Small intestine (tissue), 7 donors: ENCODE data around the gene ASB6. TPM values are rescaled to one million over a fixed set of nuclear protein-coding genes. Genes with fewer than 3 reads are reported as not detected.

Experiments
- DNase-seq, 2 donors: peaks; one replicate each; pipeline versions ENCODE4 v3.0.0 to v3.0.0-alpha.2; 2013
- FAIRE-seq: peaks from 2 replicates; lab custom pipeline; 2012; peaks lifted over from hg19 to GRCh38; lab: Jason Lieb, UNC
- H3K27ac ChIP-seq, 3 donors: one replicate each; pipeline ENCODE4 v1.5.1; 2013; ENCODE audit warnings: low read length in 2 of 3, mild to moderate bottlenecking in 2 of 3, control low read depth in 1 of 3, inconsistent platforms in 1 of 3, low read depth in 1 of 3, moderate library complexity in 1 of 3
- H3K27me3 ChIP-seq, 3 donors: one replicate each; pipeline ENCODE4 v1.6.1; 2013; ENCODE audit warnings: low read length in 3 of 3, inconsistent platforms in 1 of 3; ENCODE audit not compliant: control insufficient read depth in 3 of 3, insufficient read depth in 3 of 3
- H3K36me3 ChIP-seq, 3 donors: one replicate each; pipeline ENCODE4 v1.6.1; 2013; ENCODE audit warnings: low read length in 3 of 3, inconsistent platforms in 1 of 3, low read depth in 1 of 3, mild to moderate bottlenecking in 1 of 3, moderate library complexity in 1 of 3; ENCODE audit not compliant: control insufficient read depth in 3 of 3, insufficient read depth in 2 of 3
- H3K4me1 ChIP-seq, 3 donors: one replicate each; pipeline ENCODE4 v1.6.1; 2013; ENCODE audit warnings: low read length in 2 of 3, inconsistent platforms in 1 of 3, low read depth in 1 of 3, mild to moderate bottlenecking in 1 of 3, moderate library complexity in 1 of 3; ENCODE audit not compliant: control insufficient read depth in 3 of 3, insufficient read depth in 2 of 3
- H3K4me3 ChIP-seq, 3 donors: one replicate each; pipeline ENCODE4 v1.5.1; 2013; ENCODE audit warnings: low read length in 3 of 3, control low read depth in 1 of 3, inconsistent platforms in 1 of 3, low read depth in 1 of 3, mild to moderate bottlenecking in 1 of 3, moderate library complexity in 1 of 3
- H3K9me3 ChIP-seq, 2 donors: one replicate each; pipeline ENCODE4 v1.6.1; 2013; ENCODE audit warnings: low read depth in 1 of 2, low read length in 1 of 2; ENCODE audit not compliant: control insufficient read depth in 2 of 2, insufficient read depth in 1 of 2
- WGBS, 3 donors: extraction: QIAGEN DNeasy Blood & Tissue Kit; methylation state at CpG; one replicate each; pipeline ENCODE4 v1.1.7; 2013; 5-methylcytosine and 5-hydroxymethylcytosine counted together
- polyA plus RNA-seq, 4 donors: library from polyadenylated mRNA; stranded (reverse) in 3 of 4; unstranded in 1 of 4; fragments of 200-250 nt in 3 of 4; fragments of 120-200 nt in 1 of 4; gene quantifications; one replicate each; pipeline versions ENCODE4 v1.2.1 to v1.2.3, GENCODE V29; 2013
- donor health status: healthy with polysubstance abuse.
- donor health status: control.
- donor health status: control.
- donor health status: Bipolar disorder and iron deficiency.
- donor health status: healthy.

ASB6 gene
- polyA plus RNA-seq, 4 donors = 11.9 to 14.9 (median 13.8) TPM

GRCh38 chr9:129654554-129655040 lies 12.6 kb upstream of the ASB6 start:
- Histone ChIP-seq H3K4me1 (peaks cover 0 to 10% (median 0%) of the 10 kb centered on the region in 3 donors), H3K4me3 (no peak overlapping the region), H3K27me3 (peaks cover 0 to 6% (median 0%) of the 10 kb centered on the region in 3 donors), H3K27ac (no peak overlapping the region), H3K36me3 (no peaks in the 10 kb centered on the region), H3K9me3 (no peaks in the 10 kb centered on the region)
- FAIRE-seq (no peak), DNase-seq (peak in 1 of 2 donors; percentile 26)
- 10 to 35% (median 34%) methylated on average over 20 of the region's 20 CpGs for WGBS, 3 donors

- Histone ChIP-seq H3K4me1 (peaks cover 0 to 10% (median 0%) of the 10 kb centered on the region in 3 donors), H3K9me3 (no peaks in the 10 kb centered on the region), H3K4me3 (no peak overlapping the region), H3K27ac (no peak overlapping the region), H3K27me3 (peaks cover 0 to 6% (median 0%) of the 10 kb centered on the region in 3 donors), H3K36me3 (no peaks in the 10 kb centered on the region)
- FAIRE-seq = no peak
- WGBS, 3 donors = 19 to 40% (median 38%) methylated on average over 19 of the region's 19 CpGs
- peak in 1 of 2 donors; percentile 28 for DNase-seq
Observed at GRCh38 chr9:129653823-129654553, 12.0 kb upstream of the ASB6 start.

GRCh38 chr9:129650680-129651235 lies 8.8 kb upstream of the ASB6 start:
- DNase-seq (no peak), FAIRE-seq (no peak)
- Histone ChIP-seq H3K27me3 (no peaks in the 10 kb centered on the region), H3K4me1 (peaks cover 0 to 10% (median 0%) of the 10 kb centered on the region in 3 donors), H3K36me3 (no peaks in the 10 kb centered on the region), H3K9me3 (no peaks in the 10 kb centered on the region), H3K27ac (no peak overlapping the region), H3K4me3 (no peak overlapping the region)
- WGBS, 3 donors = 86 to 92% (median 89%) methylated on average over 7 to 10 of the region's 10 CpGs

- Histone ChIP-seq H3K4me1 (peaks cover 0 to 10% (median 0%) of the 10 kb centered on the region in 3 donors), H3K27me3 (no peaks in the 10 kb centered on the region), H3K36me3 (no peaks in the 10 kb centered on the region), H3K9me3 (no peaks in the 10 kb centered on the region), H3K4me3 (no peak overlapping the region), H3K27ac (no peak overlapping the region)
- FAIRE-seq (no peak), DNase-seq (no peak)
- 83 to 91% (median 88%) methylated on average over 20 of the region's 20 CpGs for WGBS, 3 donors
Observed at GRCh38 chr9:129649726-129650679, 8.1 kb upstream of the ASB6 start.

GRCh38 chr9:129648764-129649115 lies 6.8 kb upstream of the ASB6 start:
- 75 to 84% (median 82%) methylated on average over 10 of the region's 10 CpGs for WGBS, 3 donors
- Histone ChIP-seq H3K27ac (no peak overlapping the region), H3K9me3 (no peaks in the 10 kb centered on the region), H3K36me3 (no peaks in the 10 kb centered on the region), H3K4me3 (no peak overlapping the region), H3K4me1 (peaks cover 0 to under 1% (median 0%) of the 10 kb centered on the region in 3 donors), H3K27me3 (no peaks in the 10 kb centered on the region)
- no peak for DNase-seq
- FAIRE-seq = no peak

- Histone ChIP-seq H3K27ac (no peak overlapping the region), H3K9me3 (no peaks in the 10 kb centered on the region), H3K27me3 (no peaks in the 10 kb centered on the region), H3K36me3 (no peaks in the 10 kb centered on the region), H3K4me1 (no peaks in the 10 kb centered on the region), H3K4me3 (no peak overlapping the region)
- no peak for DNase-seq
- FAIRE-seq = no peak
- WGBS, 3 donors = 77 to 84% (median 83%) methylated on average over 15 to 16 of the region's 16 CpGs
Observed at GRCh38 chr9:129648092-129648763, 6.3 kb upstream of the ASB6 start.

GRCh38 chr9:129647635-129648034 lies 5.7 kb upstream of the ASB6 start:
- Histone ChIP-seq H3K4me3 (no peak overlapping the region), H3K27me3 (no peaks in the 10 kb centered on the region), H3K9me3 (no peaks in the 10 kb centered on the region), H3K4me1 (peaks cover 0 to under 1% (median 0%) of the 10 kb centered on the region in 3 donors), H3K27ac (no peak overlapping the region), H3K36me3 (no peaks in the 10 kb centered on the region)
- 89 to 96% (median 89%) methylated on average over 8 to 10 of the region's 10 CpGs for WGBS, 3 donors
- FAIRE-seq (no peak), DNase-seq (no peak)
